Measurements from ENCODE around the gene POLK.
A peak's percentile ranks its signal among the peaks of the same experiment; 100 is the strongest.
"Not testable (repeated sequence)": the region's sequence is repeated elsewhere in the genome, so short reads cannot be mapped to it uniquely, and the experiment has no call there.

The POLK gene

DNA sequence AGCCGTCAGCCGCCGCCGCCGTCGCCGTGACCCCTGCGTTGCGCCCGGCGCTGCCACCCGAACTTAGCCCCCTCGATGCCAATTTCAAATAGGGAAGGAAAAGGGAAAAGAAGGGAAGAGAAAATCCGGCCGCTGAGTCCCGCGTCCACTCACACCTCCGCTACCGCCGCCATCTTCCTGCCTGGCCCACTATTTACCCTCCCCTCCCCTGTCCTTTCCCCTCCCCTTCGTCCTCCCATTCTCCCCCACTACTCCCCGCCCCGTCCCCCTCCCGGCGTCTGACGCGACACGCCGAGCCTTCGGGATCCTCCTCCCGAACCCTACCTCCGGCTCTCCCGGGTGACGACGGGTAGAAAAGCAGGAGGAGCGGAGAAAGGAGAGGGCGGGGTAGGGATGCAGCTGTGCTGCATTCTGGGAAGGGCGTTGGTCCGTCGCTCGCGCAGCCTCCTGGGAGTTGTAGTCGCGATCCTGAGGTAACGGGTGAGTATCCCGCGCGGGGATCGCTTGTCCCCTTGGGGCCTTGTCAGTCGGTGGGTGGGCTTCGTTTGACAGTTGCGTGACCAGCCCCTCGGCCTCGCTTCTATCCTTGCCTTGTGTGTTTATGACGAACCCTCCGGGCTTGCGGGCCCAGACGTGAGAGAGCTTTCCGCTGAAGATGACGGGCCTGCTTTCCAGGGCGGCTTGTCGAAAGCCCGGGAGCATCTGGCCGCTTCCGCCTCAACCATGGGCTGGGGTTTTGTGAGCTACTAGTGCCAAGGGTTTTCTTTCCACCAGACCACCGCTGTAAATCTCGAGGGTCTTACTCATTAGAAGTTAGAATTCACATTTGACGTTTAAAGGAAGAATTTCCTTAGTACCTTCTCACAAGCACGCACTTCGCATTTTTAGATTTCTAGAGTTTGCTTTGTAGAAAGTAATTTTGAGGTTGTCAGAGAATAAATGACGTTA, at the start of gene POLK, which contains the start of gene CERT1:
POLK (plus strand) TSS at position 457 of the 948 bp plus-strand sequence.
CERT1 (minus strand) TSS at position 195 of the 948 bp plus-strand sequence. CDS start 422 bp downstream, outside the sequence.
- peak; percentile 84 to 87 (median 87) for DNase-seq (ENCODE audit: low read depth in 3 of 3)

DNA sequence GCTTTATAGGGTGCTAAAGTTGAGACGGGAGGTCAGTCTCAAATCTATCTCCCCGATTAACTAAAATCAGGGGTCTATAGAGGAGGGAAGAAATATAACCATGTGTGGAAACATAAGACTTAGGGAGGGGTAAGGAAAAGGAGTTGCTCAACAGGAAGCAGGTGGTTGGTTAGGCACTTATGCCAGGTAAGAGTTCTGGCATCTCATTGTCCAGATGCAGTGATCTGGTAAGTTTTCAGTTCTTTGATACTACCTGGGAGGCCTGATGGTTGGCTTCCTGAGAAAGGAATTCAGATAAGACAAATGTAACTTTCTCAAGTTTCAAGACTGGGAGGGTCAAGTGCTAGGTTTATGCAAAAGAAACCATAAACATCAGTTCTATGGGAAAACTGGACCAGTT, 48.0 kb upstream of the POLK start:
- DNase-seq (ENCODE audit: low read depth in 3 of 3), result no peak

DNA sequence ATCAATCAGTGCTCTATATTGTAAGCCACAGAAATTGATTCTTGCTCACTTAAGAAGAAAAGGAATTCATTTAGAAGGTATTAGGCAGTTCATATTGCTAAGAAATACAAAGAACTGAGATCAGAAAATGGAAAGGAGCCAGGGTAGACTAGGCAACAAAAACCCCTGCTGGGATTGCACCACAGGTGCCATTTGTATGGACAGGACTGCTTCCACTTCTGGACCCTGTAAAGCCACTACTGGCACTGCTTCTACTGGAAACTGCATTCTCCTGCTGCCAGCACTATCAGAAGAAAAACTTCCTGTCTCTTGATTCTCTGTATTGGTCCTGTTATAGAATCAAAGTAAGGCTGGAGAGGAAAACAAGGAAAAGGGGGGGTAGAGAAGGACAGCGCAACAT, 46.2 kb upstream of the POLK start:
- DNase-seq (ENCODE audit: low read depth in 3 of 3), result no peak

DNA sequence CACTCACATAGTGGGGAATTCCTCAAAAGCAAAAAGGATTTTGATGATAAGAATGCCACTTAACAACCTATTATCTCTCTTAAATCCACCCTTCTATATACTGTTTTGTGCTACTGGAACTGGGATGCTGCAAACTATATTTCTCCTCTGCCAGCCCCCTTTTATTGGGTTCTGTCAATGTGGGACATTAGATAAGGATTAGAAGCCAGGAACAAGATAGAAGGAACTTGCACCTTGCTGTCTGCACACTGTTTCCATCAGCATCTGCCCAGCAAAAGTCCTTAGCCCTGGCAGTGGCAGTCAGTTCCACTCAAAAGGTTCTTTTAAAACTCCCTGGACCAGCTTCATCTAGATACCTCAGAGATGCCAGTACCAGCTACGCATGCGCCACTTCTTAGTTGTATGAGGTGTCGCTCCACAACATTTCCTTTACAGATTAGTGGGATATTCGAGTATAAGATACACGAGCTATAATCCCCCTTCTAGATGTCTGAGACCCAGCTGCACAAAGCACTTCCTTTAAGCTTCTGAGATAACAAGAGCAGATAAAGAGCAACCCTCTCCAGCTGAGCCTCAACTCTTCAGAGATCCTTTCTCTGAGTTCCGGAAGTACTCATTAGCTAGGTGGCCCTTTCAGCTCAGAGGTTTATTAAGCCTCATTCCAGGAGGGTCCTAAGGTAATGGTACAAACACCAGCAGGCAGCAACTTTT, 45.5 kb upstream of the POLK start:
- no peak for DNase-seq (ENCODE audit: low read depth in 3 of 3)

DNA sequence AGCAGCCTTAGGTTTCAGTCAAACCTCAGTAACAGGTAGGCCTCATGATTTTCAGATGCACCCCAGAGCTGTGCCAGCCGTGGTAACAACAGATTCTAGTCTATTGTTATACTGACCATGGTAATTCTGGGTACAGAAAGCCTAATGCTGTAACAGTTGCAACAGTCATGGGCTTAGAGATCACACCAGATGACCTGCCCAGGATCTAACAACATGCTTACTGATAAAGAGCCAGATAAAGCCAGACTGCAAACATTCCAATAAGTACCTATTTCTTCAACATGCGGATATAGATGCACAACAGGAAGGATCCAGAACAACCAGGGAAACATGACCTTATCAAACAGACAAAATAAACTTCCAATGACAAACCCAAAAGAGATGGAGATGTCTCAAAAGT, 43.1 kb upstream of the POLK start:
- no peak for DNase-seq (ENCODE audit: low read depth in 3 of 3)

DNA sequence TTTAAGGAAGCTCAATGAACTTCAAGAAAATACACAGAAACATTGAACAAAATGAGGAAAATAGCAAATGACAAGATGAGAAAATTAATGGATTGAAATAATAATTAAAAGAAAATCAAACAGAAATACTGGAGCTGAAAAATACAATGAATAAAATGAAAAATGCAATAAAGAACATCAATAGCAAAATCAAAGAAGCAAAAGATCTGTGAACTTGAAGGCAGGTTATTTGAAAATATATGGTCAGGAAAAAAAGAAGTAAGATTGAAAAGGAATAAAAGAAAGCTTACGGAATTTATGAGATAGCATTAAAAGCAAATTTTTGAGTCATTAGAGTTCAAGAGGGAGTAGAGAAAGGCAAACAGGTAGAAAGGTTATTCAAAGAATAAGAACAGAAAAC, 42.7 kb upstream of the POLK start:
- no peak for DNase-seq (ENCODE audit: low read depth in 3 of 3)

DNA sequence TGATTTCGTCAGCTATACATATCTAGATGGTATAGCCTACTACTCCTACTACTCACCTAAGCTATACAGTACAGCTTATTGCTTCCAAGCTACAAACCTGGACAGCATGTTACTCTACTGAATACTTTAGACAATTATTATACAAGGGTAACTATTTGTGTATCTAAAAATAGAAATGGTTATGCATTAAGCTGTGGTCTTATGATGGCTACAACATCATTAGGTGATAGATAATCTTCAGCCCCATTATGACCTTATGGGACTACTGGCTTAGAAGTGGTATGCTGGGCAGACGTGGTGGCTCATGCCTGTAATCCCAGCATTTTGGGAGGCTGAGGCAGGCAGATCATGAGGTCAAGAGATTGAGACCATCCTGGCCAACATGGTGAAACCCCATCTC, 40.5 kb upstream of the POLK start:
- no peak for DNase-seq (ENCODE audit: low read depth in 3 of 3)

DNA sequence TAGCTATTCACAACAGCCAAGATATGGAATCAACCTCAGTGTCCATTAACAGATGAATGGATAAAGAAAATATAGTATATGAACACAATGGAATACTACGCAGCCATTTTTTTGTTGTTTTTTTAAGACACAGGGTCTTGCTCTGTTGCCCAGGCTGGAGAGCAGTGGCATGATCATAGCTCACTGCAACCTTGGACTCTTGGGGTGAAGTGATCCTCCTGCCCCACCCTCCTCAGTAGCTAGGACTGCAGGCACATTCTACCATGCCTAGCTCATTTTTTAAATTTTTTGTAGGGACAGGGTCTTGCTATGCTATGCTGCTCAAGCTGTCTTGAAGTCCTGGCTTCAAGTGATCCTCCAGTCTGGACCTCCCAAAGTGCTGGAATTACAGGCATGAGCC, 38.7 kb upstream of the POLK start:
- no peak for DNase-seq (ENCODE audit: low read depth in 3 of 3)

DNA sequence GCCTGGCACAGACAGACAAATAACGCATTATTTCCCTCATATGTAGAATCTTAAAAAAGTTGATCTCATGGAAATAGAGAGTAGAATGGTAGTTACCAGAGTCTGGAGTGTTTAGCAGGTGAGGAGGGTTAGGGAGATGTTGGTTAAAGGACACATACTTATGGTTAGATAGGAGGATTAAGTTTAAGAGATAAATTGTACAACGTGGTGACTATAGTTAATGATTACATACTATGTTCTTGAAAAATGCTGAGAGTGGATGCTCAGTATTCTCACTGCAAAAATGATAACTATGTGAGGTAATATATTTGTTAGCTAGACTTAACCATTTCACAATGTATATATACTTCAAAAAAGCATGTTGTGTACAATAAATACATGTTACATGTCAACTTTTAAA, 38.2 kb upstream of the POLK start:
- DNase-seq (ENCODE audit: low read depth in 3 of 3), result no peak

DNA sequence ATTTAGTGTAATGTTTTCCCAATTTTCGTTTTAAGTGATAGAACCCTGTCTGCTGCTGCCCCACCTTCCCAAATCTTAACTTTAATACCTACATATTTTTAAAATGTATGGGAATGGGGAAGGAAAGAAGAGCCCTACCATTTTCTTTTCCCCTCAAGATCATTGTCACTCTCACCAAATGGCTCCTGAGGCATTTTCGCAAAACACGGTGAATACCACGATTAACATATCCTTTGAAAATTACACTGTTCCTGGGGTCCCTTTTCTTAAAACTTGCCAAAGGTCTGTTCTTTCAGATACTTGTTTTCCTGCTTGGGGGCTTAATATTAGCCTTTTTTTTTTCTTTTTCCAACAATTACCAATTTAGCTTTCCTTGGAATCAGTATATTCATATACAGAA, 36.3 kb upstream of the POLK start:
- DNase-seq (ENCODE audit: low read depth in 3 of 3), result no peak

DNA sequence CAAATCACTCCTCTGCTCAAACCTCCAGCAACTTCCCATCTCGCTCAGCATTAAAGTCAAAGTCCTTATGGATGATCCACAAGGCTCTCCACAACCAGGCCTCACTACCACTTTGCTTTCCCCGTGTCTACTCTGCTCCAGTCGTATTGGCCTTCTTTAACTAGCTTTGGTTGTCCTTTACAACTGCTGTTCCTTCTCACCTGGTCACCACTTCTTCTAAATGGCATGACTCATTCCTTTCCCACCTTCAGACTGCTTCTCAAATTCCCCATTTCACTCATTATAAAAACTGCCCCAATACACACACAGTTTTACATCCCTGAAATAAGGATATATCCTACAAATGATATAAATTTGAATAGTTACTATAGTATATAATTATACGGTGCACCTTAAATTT, 30.7 kb upstream of the POLK start:
- no peak for DNase-seq (ENCODE audit: low read depth in 3 of 3)

DNA sequence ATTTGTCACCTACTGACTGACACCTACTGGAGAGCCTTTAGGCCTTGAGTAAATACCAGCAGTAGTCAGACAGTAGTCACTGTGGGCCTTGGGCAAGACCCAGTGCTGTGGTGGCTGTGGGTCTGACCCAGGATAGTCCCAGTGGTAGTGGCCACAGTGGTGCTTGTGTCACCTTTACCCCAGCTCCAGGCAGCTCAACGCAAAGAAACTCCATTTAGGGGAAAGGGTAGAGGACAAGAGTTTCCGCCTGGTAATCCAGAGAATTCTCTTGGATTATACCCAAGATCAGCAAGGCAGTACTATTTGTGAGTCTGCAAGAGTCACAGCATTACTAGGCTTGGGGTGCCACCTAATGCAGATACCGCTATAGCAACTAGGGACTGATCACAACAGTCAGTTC, 29.2 kb upstream of the POLK start:
- DNase-seq (ENCODE audit: low read depth in 3 of 3), result no peak

DNA sequence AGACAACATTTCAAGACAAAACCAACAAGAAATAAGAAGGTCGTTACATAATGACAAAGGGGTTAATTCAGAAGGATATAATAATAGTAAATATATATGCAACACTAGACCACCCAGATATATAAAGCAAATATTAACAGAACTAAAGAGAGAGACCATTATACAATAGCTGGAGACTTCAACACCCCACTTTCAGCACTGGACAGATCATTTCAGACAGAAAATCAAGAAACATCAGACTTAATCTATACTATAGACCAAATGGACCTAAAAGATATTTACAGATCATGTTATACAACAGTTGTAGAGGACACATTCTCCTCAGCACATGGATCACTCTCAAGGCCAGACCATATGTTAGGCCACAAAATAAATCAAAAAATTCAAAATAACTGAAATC, 27.1 kb upstream of the POLK start:
- DNase-seq (ENCODE audit: low read depth in 3 of 3), result no peak

DNA sequence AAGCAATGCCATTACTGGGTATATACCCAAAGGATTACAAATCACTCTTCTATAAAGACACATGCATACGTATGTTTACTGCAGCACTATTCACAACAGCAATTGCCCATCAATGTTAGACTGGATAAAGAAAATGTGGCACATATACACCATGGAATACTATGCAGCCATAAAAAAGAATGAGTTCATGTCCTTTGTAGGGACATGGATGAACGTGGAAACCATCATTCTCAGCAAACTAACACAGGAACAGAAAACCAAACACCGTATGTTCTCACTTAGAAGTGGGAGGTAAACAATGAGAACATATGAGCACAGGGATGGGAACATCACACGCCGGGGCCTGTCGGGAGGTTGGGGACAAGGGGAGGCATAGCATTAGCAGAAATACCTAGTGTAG, 21.8 kb upstream of the POLK start:
- DNase-seq (ENCODE audit: low read depth in 3 of 3), result not testable (repeated sequence)

DNA sequence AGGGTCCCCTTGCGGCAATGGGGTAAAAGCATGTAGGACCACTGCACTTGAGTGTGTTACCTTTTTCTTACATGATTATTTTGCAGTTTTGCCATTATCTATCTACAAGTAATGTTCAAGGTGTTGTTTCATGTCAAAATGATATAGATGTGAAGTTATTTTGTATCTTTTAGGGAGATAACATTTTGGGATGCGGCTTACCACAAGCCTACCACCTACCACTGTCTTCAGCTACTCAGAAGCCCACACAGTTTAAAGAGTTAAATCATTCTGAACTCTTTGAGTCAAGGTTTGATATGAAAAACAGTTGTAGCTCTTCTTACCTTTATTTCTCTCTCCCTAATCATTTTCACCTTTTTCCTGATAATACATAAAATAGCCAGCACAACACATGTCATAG, 20.1 kb upstream of the POLK start:
- no peak for DNase-seq (ENCODE audit: low read depth in 3 of 3)

DNA sequence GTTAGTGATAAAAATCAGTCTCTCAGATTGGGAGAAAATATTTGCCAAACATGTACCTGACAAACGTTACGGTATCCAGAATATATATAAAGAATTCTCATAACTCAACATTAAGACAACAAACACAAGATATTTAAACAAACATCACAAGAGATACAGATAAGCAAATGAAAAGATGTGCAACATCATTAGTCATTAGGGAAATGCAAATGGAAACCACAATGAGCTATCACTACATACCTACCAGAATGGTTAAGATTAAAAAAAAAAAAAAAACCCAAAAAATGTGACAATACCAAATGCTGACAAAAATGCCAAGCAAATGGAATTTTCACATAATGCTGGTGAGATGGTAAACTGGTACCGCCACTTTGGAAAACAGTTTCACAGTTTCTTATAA, 15.7 kb upstream of the POLK start:
- no peak for DNase-seq (ENCODE audit: low read depth in 3 of 3)

DNA sequence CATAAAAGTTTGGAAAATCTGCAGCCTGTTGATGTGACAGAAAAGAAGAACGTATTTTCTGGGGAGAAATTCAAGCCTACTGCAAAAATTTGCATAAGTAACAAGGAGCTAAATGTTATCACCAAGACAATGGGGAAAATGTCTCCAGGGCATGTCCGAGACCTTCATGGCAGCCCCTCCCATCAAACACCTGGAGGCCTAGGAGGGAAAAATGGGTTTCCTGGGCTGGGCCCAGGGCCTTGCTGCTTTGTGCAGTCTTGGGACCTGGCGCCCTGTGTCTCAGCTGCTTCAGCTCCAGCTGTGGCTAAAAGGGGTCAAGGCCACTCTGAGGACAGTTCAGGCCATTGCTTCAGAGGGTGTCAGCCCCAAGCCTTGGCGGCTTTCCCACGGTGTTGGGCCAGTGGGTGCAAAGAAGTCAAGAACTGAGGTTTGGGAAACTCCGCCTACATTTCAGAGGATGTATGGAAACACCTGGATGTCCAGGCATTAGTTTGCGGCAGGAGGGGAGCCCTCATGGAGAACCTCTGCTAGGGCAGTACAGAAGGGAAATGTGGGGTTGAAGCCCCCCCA, 13.4 kb upstream of the POLK start:
- no peak for DNase-seq (ENCODE audit: low read depth in 3 of 3)

DNA sequence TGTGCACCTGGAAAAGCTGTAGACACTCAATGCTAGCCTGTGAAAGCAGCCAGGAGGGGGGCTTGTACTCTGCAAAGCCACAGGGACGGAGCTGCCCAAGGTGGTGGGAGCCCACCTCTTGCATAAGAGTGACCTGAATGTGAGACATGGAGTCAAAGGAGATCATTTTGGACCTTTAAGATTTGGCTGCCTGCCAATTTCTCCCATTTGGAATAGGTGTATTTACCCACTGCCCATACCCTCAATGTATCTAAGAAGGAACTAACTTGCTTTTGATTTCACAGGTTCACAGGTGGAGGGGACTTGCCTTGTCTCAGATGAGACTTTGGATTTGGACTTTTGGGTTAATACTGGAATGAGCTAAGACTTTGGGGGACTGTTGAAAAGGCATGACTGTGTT, 12.8 kb upstream of the POLK start:
- not testable (repeated sequence) for DNase-seq (ENCODE audit: low read depth in 3 of 3)

DNA sequence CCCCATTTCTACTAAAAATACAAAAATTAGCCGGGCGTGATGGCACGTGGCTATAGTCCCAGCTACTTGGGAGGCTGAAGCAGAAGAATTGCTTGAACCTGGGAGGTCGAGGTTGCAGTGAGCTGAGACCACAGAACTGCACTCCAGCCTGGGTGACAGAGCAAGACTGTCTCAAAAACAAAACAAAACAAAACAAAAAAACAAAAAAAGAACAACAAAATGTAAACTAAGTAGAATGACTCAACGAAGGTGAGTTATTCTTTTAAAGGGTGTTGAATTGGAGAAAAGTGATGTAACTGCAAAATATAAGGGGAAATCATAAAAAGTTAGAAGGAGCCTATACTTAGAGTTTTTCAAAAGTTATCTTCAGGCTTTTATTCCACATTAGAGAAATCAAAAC, 6.6 kb upstream of the POLK start:
- DNase-seq (ENCODE audit: low read depth in 3 of 3), result not testable (repeated sequence)

DNA sequence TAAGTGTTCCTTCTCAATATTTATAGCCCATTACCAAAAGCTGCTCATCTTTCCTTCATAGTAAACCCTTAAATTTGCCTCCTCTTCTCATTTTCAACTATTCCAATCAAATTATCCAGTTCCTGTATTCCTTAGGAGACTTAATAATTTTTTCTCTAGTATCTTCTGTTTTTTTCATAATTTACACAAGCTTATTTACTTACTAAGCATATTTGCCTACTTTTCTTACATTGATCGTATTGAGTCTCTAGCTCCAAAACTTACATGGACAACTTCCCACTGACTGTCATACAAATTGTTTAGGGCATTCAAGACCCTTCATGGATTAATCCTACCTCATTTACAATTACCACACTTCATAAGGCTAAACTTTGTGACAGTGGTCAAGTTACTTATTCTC, 3.9 kb upstream of the POLK start:
- no peak for DNase-seq (ENCODE audit: low read depth in 3 of 3)

DNA sequence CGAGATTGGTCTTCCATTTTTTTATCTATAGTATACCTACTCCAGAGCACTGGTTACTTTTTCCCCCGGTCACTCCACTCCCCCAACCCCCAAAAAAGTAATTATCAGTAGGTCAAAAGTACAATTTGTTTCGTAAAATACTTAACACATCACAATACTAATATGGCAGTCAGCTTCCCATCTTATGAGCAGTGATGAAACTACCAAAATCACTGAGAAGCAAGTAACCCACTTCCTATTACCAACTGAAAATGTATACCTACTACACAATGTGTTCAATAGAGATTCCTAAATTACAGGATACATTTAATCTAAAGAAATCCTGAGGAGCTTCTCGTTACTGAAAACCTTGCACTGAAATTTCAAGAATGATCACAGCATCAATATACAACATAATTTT, 2.1 kb upstream of the POLK start:
- DNase-seq (ENCODE audit: low read depth in 3 of 3), result no peak

DNA sequence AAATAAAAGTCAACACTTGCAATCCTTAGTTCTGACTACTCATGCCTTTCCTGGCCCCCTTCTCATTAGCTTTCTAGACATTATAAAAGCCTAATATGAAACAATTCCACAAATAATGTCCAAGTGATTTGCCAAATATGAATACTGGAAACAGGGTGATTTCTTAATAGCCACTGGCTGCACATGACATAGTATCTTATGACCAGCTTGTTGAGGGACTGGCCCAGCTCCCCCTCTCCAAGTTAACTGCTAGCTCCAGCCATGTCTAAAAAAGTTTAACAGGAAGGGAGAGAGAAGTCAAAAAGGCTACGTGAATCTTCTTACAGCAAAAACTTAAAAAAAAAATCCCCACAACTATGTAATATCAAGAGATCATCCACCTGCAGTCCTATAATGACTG, 1.7 kb upstream of the POLK start:
- DNase-seq (ENCODE audit: low read depth in 3 of 3), result no peak

DNA sequence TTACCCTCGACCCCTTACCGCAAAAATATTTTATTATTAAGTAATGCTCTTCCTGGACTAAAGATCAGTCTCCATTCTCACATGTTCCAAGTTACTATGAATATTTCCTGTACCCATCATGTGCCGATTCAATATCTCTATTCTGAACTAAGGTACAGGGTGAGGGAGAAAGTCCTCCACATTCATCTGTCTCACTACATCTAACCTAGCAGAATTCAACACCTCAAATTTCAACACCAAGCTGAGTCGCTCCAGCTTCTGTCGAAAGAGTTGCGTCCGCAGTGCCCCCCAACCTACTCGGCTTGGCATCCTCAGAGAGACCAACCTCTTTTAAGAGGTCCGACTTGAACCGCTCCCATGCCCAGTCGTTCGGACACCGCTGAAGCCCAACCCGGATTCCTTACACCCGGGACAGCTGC, 1.3 kb upstream of the POLK start:
- no peak for DNase-seq (ENCODE audit: low read depth in 3 of 3)

Measured in stimulated activated CD4-positive, alpha-beta T cell treated with anti-CD3 and anti-CD28 coated beads, TNF-alpha, amount 100 ng/mL, for 4 hours (primary cell).